HG03520 (cell line): ENCODE data around the gene HIF1A.
"Not testable (repeated sequence)": the region's sequence is repeated elsewhere in the genome, so short reads cannot be mapped to it uniquely, and the experiment has no call there.

Source experiments
- ATAC-seq: cut with Tn5 transposase; IDR thresholded peaks from one replicate; pipeline ENCODE4 v1.9.1; 2021; ENCODE audit warnings: mild to moderate bottlenecking, moderate library complexity; ENCODE audit not compliant: unreplicated experiment

HIF1A gene

GRCh38 chr14:61744238-61744637 lies 48.9 kb downstream of the HIF1A start:
- no peak for ATAC-seq

GRCh38 chr14:61746346-61746745 lies 51.0 kb downstream of the HIF1A start:
- ATAC-seq: not testable (repeated sequence)

GRCh38 chr14:61746881-61747280 lies 51.6 kb downstream of the HIF1A start:
- no peak for ATAC-seq

GRCh38 chr14:61747342-61747741 lies 52.0 kb downstream of the HIF1A start:
- no peak for ATAC-seq

GRCh38 chr14:61749264-61749663 lies 54.0 kb downstream of the HIF1A start:
- ATAC-seq: no peak

- ATAC-seq: no peak
These were observed 54.6 kb downstream of the HIF1A start for GRCh38 chr14:61749867-61750266.

- peak; percentile 79 for ATAC-seq
These were observed 55.6 kb downstream of the HIF1A start for GRCh38 chr14:61750708-61751474.

GRCh38 chr14:61751475-61751989 lies 56.2 kb downstream of the HIF1A start:
- no peak for ATAC-seq

GRCh38 chr14:61752626-61753025 lies 57.3 kb downstream of the HIF1A start:
- peak; percentile 51 for ATAC-seq

- ATAC-seq: no peak
These were observed 58.3 kb downstream of the HIF1A start for GRCh38 chr14:61753631-61754030.

- no peak for ATAC-seq
These were observed 59.5 kb downstream of the HIF1A start for GRCh38 chr14:61754627-61755381.

GRCh38 chr14:61755382-61755742 lies 60.0 kb downstream of the HIF1A start:
- ATAC-seq: not testable (repeated sequence)

- no peak for ATAC-seq
These were observed 60.8 kb downstream of the HIF1A start for GRCh38 chr14:61756135-61756534.

- no peak for ATAC-seq
These were observed 64.6 kb downstream of the HIF1A start for GRCh38 chr14:61759878-61760277.

- ATAC-seq: no peak
These were observed 66.2 kb downstream of the HIF1A start for GRCh38 chr14:61761557-61761956.

- ATAC-seq: peak; percentile 99
These were observed 66.9 kb downstream of the HIF1A start, which contains the start of gene SNAPC1 for GRCh38 chr14:61761959-61762786. Gene SNAPC1 (plus strand): TSS chr14:61762420. CDS start chr14:61762461, 41 bp downstream.

- no peak for ATAC-seq
These were observed 69.2 kb downstream of the HIF1A start for GRCh38 chr14:61764342-61765122.

GRCh38 chr14:61765225-61765943 lies 70.1 kb downstream of the HIF1A start:
- no peak for ATAC-seq

GRCh38 chr14:61766151-61766550 lies 70.8 kb downstream of the HIF1A start:
- no peak for ATAC-seq

- ATAC-seq: no peak
These were observed 72.9 kb downstream of the HIF1A start for GRCh38 chr14:61768240-61768639.
